ENCODE measurements around the gene TARBP2. TPM values are rescaled to one million over a fixed set of nuclear protein-coding genes. Genes with fewer than 3 reads are reported as not detected.

The TARBP2 gene
- total RNA-seq, 4 donors from 2014 or later: 19.5 to 25.9 (median 22.7) TPM

DNA sequence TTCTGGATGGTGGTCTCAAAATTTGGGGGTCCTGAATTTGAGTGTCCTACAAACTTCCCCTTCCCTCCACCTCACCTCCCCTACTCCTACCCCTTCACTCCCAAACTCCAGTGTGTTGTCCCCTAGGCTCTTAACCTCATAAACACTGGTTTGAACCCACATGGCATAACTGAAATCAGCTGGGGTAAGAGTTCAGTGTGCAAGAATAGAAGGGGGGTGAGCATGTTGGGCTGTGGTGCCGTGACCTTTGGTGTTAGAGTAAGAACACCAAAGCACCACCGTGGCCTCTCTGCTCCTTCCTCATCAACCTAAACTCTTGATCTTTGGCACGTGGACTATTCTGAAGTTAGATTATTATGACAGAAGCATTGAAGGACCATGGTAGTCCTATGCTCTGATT is 38.1 kb upstream of the TARBP2 start:
- TF ChIP-seq POLR2A (IDR thresholded peaks at IDR 0.05): no peak
- 69 to 79% methylated on average over 3 of the region's 3 CpGs for WGBS, 2 donors
- no peaks in the 10 kb centered on the region for H3K9me3 ChIP-seq
- intact Hi-C loops (cut with DNase I): no loop called here
- H3K27ac ChIP-seq: no peak overlapping the region
- H3K36me3 ChIP-seq: peaks cover 89 to 100% (median 90%) of the 10 kb centered on the region in 3 donors
- DNase-seq: no peak
- peaks cover 0 to 71% (median 25%) of the 10 kb centered on the region in 3 donors for H3K4me1 ChIP-seq
- H3K4me3 ChIP-seq: no peak overlapping the region
- H3K27me3 ChIP-seq: no peaks in the 10 kb centered on the region

DNA sequence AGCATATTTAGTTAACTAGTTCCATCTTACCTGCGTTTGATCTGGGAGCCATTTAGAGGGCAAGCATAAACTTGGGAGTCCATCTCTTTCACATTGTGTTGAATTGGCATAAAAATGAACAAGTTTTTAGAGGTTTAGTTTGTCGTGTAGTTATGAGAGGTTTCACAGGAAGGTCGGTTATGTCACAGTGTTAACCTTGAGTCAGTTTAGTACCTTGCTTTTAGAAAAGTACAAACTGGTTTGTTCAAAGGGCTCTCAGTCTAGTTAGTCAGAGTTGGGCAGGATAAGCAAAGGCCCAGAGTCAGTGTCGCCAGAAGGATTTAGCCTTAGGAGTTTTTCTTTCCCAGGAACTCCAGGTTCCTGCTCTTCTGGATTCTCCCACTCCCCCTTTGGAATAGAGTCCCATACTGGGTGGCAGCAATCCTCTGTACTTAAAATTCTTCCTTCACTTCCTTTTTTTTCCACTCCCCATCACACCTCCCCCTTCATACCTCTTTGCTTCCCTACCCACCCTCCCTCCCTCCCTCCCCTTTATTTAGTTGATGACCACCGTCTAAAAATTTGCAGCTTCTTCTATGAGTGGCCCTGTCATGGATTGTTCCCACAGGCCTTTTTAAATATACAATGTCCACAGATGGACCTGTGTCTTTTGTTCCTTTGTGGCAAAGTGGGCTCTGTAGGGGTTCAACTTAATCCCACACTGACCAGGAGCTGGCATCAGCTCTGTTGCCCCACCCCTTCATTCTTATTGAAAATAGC is 37.1 kb upstream of the TARBP2 start:
- H3K27me3 ChIP-seq: no peaks in the 10 kb centered on the region

GRCh38 chr12:53464685-53465418 is 36.2 kb upstream of the TARBP2 start:
- Histone ChIP-seq H3K4me1 (peaks cover 0 to 71% (median 25%) of the 10 kb centered on the region in 3 donors), H3K36me3 (peaks cover 82 to 100% (median 87%) of the 10 kb centered on the region in 3 donors), H3K9me3 (no peaks in the 10 kb centered on the region), H3K4me3 (no peak overlapping the region), H3K27ac (peak overlapping the region in 1 of 4 donors; percentile 4), H3K27me3 (no peaks in the 10 kb centered on the region)
- TF ChIP-seq POLR2A (IDR thresholded peaks at IDR 0.05) (no peak), CTCF (IDR thresholded peaks at IDR 0.05) (no peak)
- intact Hi-C loops (cut with DNase I): no loop called here
- DNase-seq: no peak
- WGBS, 2 donors: 84 to 90% methylated on average over 11 of the region's 11 CpGs

More for the DNA sequence above, 37.1 kb upstream of the TARBP2 start:
- DNase-seq: no peak
- WGBS, 2 donors: 37 to 42% methylated on average over 5 of the region's 5 CpGs
- Histone ChIP-seq H3K27ac (no peak overlapping the region), H3K4me3 (no peak overlapping the region), H3K9me3 (no peaks in the 10 kb centered on the region), H3K4me1 (peaks cover 0 to 71% (median 25%) of the 10 kb centered on the region in 3 donors), H3K36me3 (peaks cover 86 to 100% (median 87%) of the 10 kb centered on the region in 3 donors)
- intact Hi-C loops (cut with DNase I): no loop called here
- TF ChIP-seq CTCF (IDR thresholded peaks at IDR 0.05) (no peak), POLR2A (IDR thresholded peaks at IDR 0.05) (no peak)

- Histone ChIP-seq H3K9me3 (no peaks in the 10 kb centered on the region), H3K27ac (peak overlapping the region in 1 of 4 donors; percentile 4), H3K4me3 (no peak overlapping the region), H3K27me3 (no peaks in the 10 kb centered on the region), H3K36me3 (peaks cover 75 to 100% (median 87%) of the 10 kb centered on the region in 3 donors), H3K4me1 (peaks cover 0 to 67% (median 25%) of the 10 kb centered on the region in 3 donors)
- TF ChIP-seq POLR2A (IDR thresholded peaks at IDR 0.05) (no peak), CTCF (IDR thresholded peaks at IDR 0.05) (peak in 1 of 6 experiments; percentile 9)
- intact Hi-C loops (cut with DNase I): no loop called here
- WGBS, 2 donors: 52 to 58% methylated on average over 2 of the region's 2 CpGs
- DNase-seq: no peak
These were observed 35.4 kb upstream of the TARBP2 start for GRCh38 chr12:53465679-53466078.

DNA sequence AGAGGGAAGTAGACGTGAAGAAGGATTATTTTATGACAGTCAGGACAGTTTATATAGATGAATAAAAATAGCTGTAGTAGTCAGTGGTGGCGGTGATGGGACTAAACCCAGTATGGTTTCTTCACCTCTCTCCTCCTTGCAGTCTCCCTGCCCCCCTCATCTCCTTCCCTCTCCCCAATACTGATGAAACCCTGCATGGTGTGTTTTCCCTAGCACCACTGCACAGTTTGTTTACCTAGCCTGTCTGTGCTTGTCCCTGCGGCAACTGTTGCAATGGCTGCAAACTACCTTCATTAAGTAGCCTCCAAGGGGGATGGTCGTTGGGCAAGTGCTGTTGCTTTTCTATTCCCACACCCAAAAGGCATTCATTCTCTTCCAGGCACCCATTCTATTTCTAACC is 34.4 kb upstream of the TARBP2 start:
- intact Hi-C loops (cut with DNase I): no loop called here
- Histone ChIP-seq H3K36me3 (peaks cover 65 to 100% (median 87%) of the 10 kb centered on the region in 3 donors), H3K27me3 (no peaks in the 10 kb centered on the region), H3K27ac (no peak overlapping the region), H3K4me1 (peaks cover 0 to 58% (median 22%) of the 10 kb centered on the region in 3 donors), H3K4me3 (no peak overlapping the region), H3K9me3 (no peaks in the 10 kb centered on the region)
- DNase-seq: no peak
- TF ChIP-seq POLR2A (IDR thresholded peaks at IDR 0.05): no peak
- no peak for TF ChIP-seq CTCF (IDR thresholded peaks at IDR 0.05)
- 35 to 46% methylated on average over 4 of the region's 4 CpGs for WGBS, 2 donors
